Measurements from ENCODE around the gene NPAS3.

Gene NPAS3

GRCh38 chr14:33699300-33699983 lies 760.8 kb downstream of the NPAS3 start:
- DNase-seq = no peak

DNA sequence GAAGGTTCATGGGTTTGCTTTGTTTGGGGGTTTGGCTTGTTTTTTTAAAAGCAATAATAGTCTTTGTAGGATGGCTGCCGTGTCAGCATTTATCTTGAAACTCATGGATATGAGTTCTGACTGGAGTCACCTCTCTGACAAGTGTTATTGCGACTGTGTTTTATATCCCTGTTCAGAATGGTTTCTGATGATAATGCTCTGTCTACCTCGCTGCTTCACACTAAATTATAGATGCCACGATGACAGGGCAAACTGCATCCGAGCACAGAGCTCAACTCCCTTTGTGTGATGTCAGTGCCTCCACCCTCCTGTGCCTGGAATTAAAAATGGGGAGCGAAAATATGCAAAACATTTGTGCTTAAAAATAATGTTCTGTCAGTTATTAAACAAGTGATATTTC lies 761.4 kb downstream of the NPAS3 start:
- no peak for DNase-seq

DNA sequence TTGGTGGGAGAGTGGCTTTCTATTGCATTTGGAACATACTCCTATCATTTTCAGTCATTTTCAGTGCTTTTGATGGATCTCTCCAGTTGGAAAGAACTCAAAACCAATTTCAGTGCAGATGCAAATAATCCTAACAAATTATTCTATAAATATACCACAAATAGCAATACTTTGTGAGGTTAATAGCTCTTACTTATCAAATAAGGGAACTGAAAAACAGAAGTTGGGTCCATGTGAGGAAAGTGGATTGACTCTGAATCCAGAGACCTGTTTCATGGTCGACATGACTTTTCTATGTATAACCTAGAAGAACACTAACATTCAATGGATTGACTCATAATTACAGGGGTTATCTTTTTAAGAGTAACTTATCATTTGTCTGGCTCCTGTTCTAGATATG lies 763.6 kb downstream of the NPAS3 start:
- DNase-seq = no peak

DNA sequence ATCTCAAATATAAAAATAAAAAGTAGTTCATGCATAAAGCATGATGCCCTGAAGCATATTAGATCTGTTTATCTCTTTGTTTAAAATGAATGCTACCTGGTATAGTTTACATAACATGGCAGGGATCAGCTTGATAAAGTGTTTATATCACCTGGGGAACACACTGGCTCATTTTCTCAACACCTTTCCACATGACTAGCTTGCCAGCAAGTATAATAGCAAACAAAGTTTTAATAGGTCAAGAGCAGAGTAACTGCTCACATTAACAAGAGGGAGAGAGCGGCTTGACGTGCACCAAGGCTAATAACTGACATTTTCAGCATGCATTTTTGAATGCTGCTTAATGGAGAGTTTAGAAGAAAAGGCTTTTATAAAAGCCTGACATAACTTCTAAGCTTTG lies 765.8 kb downstream of the NPAS3 start:
- no peak for DNase-seq

GRCh38 chr14:33705490-33705889 lies 766.8 kb downstream of the NPAS3 start:
- no peak for DNase-seq

DNA sequence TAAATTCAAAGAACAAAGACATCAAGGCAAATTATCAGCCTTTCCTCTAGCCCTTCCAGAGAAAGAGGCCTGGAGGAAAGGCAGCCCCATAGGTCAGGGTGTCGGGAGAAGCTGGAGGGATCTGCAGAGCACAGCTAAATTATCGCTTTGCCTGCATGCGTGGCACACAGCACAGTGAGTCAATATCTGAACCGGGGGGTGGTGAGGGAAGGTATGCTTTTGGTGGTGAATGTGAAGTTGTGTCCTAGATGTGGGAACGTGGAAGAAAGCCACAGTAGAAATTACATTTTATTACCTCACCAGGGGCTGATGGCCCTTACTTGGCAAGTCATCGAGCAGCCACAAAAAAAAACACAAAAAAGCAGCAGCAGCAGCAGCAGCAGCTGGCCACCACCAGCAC lies 769.0 kb downstream of the NPAS3 start:
- no peak for DNase-seq

- no peak for DNase-seq
These were observed 770.6 kb downstream of the NPAS3 start for GRCh38 chr14:33709283-33709682.

DNA sequence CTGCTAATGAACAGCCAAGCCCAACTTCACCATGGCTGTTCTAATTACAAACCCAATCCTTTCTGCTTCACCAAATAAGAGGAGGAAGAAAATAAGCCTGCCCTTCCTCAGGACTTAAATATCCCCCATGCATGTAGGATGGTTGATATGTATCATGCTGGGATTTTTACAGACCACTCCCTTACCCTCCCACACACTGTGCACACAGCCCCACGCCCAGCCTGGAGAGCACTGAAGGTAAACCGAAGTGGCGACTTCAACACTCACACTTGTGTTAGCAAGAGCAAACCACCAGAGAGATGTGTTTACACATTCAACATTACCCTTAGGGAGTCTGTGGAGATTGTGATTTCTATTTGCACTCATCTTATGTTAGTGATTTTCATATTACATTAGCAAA lies 771.0 kb downstream of the NPAS3 start:
- DNase-seq = no peak

GRCh38 chr14:33710273-33710672 lies 771.6 kb downstream of the NPAS3 start:
- no peak for DNase-seq

DNA sequence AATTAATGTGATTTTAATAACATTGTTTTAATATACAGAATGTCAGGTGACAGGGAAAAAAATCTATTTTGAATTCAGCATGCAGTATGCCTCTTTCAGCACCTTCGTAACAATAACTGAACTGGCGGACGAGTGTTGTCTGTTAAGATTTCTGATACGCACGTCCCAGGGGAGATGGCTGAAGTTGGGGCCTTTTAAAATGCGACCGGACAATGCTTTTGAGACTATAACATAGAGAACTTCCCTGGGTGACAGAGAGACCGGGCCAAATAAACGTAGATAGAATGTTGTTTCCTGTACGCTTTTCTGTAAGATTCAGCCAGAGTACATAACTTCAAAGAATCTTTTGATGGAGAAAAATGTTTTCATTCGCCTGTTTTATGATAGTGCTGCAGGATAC lies 772.5 kb downstream of the NPAS3 start:
- no peak for DNase-seq

GRCh38 chr14:33711811-33712216 lies 773.1 kb downstream of the NPAS3 start:
- no peak for DNase-seq

DNA sequence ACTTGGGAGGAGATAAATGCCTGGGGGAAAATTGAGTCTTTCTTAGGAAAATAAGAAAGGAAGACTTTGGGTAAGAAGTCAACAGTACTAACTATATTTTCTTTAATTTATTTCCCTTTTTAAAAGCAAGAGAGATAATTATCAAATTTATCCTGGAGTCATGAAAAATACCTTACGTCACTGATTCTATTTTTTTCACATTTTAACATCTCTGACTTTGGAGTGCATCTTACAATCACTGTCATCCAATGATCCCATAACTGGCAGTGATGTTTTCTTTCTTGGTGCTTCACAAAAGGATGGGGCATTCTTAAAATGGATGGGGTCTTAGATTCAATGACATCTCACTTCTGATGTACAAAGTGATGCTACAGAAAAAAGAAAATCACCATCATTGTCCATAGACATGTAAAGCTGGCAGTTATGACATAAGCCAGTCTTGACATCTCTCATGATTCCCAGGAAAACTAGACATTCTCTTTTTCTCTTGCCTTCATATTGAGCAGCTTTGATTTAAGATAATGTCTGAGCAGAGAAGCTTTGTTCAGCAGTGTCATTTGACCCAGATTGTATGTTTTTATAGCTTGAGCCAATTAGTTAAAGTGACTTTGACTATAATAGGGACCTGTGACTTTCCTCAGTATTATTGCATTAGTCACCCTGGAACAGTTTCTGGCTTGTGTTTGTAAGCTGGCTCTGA lies 776.0 kb downstream of the NPAS3 start:
- no peak for DNase-seq

- DNase-seq = no peak
These were observed 776.5 kb downstream of the NPAS3 start for GRCh38 chr14:33715227-33715528.

DNA sequence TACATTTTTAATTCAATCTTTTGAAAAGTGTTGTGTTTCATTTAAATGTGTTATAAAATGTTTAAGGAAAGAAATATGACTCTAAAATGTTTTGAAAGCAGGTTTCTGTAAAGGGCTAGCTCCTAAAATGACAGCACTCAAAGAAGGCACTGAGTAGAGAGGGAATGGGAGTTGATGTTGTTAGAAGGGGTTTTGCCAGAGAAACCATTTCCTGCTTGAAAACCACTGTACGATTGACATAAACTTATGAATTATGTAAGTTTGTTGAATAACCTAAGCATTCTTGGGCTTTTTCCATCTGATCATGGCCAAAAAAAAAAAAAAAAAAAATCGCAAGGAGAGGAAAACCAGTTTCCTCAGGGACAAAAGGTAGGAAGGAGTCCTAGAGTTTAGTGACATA lies 778.2 kb downstream of the NPAS3 start:
- DNase-seq = no peak

- DNase-seq = no peak
These were observed 779.2 kb downstream of the NPAS3 start for GRCh38 chr14:33717866-33718265.

DNA sequence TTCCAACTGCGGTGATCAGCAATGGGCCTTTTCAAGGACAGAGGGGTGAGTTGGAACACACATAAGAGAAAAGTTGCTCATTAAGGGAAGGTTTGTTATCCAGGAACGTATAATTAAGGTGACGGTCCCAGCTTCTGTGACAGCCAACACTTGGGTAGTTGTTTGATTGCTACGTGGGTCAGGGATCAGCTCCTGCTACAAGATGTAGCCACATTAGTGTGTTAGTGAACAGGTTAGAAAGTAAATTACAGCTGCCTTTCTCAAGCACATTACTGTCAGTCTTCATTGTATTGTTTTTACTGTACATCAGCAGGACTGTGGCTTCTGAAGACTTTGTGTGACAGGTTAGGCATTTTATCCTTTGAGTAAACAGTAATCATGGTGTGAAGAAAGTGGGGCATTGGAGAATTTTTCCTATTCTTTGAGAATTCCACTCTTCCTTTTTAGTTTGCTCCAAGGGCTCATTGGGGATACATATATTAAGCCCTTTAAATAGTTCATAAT lies 781.7 kb downstream of the NPAS3 start:
- DNase-seq = no peak

- no peak for DNase-seq
These were observed 788.0 kb downstream of the NPAS3 start for GRCh38 chr14:33726685-33727084.

DNA sequence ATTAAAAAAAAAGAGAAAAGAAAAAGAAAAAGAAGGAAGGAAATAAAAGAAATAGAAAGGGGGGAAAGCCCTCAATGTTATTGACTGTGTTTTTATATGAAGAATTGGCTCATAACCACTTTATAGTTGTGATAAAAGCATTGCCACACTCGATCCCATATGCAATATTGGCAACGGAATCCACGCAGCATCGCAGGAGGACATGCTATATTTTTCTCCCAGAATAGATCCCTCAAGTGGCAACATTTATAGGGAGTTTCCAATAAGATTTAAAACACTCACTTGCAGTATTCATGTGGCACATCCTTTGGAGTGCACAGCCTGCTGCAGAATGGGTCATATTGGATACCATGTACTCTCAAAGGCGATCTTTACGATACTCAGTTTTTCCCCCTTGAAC lies 788.9 kb downstream of the NPAS3 start:
- DNase-seq = no peak

DNA sequence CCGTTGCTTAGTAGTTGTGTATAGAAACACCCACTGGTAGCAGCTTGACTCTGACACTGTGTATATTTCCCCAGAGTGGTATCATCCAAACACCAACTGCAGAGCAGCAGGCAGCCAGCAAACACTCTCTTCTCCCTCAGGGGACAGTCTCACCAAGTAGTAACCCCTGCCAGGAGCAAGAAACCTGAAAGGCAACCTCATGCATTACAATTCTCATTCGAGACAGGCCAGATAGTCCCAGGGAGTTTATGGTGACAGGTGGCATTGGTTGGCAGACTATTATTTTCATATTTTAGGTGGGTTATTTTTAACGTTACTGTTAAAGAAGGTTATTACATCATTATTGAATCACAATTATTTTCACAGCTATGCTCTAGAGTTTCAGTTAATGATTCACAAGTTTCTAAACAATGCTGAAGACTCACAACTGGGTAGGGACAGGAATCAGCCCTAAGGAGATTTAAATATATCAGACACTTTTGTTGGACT lies 789.4 kb downstream of the NPAS3 start:
- DNase-seq = peak; percentile 20

GRCh38 chr14:33730156-33730555 lies 791.5 kb downstream of the NPAS3 start:
- DNase-seq = no peak

- DNase-seq = no peak
These were observed 793.5 kb downstream of the NPAS3 start for GRCh38 chr14:33732175-33732574.

DNA sequence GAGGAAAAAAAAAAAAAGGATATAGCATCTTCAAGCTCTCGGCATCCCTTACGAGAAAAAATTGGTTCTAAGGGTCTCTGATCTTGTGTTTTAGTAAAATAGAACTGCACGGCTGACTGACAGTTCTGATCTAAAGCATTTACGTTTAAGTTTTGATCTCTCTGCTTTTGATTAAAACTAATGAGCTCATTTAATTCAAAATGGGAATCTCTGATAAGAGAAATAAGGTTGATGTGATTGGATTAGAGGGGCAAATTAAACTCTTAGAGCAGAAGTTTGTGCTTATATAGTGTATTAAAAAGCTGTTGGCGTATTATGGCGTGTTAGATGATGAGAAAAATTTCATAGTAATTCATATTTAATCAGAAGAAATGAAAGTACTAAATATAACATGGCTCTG lies 794.6 kb downstream of the NPAS3 start:
- DNase-seq = no peak

DNA sequence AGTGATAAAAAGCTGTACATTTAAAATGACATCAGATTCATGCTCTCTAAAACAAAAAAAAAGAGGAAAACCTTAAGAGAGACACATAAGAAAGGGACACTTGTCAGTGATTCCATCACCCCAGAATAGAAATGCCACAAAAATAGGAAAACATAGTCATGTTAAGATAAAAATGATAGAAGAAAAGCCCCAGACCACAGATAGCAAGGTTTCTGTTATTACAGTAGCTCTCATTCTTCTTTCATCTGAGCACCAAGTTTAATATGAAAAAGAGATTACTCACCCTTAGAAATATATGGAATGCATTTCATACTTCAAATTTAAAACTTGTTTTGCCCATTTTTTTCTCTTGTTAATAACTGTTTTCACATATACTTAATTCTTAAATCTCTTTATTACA lies 795.0 kb downstream of the NPAS3 start:
- DNase-seq = no peak

- no peak for DNase-seq
These were observed 795.7 kb downstream of the NPAS3 start for GRCh38 chr14:33734387-33734786.

- no peak for DNase-seq
These were observed 797.7 kb downstream of the NPAS3 start for GRCh38 chr14:33736299-33736825.
